Activated T-cell treated with anti-CD3 and anti-CD28 coated beads for 1 hour (primary cell): ENCODE results near the gene CLEC2B.
"Not testable (repeated sequence)": the region's sequence is repeated elsewhere in the genome, so short reads cannot be mapped to it uniquely, and the experiment has no call there.

Experiments used
- DNase-seq: peaks from one replicate; pipeline ENCODE4 v3.0.0-alpha.2; 2020; ENCODE audit warnings: low read depth

CLEC2B gene

GRCh38 chr12:9869307-9870161, at the start of gene CLEC2B:
Gene CLEC2B, minus strand, starts transcription at chr12:9869354.
- no peak for DNase-seq

GRCh38 chr12:9911708-9912107, 42.6 kb upstream of the CLEC2B start:
- DNase-seq, result no peak

DNA sequence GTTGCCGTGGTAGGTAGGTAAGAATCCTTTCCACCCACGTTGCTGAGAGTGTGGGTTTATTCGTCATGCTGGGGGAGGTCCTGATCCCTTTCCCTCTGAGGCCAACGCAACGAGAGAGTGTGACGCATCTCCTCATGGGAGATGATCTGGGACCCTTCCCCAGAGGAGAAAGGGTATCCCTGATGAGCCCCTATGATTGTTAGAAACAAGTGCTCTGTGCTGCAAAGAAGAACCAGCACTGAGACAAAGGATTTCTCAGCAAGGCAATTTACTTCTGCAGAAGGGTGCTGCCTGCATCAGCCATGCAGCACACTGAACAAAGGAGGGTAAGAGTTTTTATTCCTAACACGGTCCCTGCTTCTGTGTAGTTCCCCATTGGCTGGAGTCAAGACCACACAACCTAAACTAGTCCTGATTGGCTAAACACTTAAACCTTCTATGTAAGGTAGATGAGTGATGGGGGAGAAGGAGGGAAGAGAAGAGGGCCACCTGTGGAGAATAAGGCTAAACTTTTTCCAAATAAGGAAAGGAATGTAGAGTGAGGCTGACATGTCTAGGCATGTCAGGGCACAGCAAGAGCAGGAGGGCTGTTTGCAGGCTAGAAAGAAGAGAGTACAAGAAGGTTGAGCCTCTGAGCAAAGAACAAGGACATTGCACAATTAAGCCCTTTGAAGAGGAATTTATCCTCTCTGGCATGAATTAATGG, 41.7 kb upstream of the CLEC2B start:
- no peak for DNase-seq

GRCh38 chr12:9909724-9910123, 40.6 kb upstream of the CLEC2B start:
- DNase-seq, result no peak

- DNase-seq, result no peak
Measured at GRCh38 chr12:9908350-9908749, 39.2 kb upstream of the CLEC2B start.

DNA sequence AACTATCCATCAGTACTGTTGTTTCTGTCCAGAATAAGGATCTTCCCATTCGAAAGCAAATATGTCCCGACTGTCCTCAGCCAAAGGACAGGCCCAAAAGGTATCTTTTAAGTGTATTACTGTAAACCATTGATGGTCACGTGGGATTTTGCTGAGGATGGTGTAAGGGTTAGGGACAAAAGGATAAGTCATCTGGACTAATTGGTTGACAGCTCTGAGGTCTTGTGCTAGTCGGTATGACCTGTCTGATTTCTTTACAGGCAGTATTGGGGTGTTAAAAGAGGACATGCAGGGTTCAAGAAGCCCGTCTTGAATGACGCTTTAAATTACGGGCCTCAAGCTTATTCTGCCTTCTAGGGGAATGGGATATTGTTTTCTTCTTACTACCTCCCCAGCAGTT, 38.6 kb upstream of the CLEC2B start:
- DNase-seq, result no peak

- no peak for DNase-seq
Measured at GRCh38 chr12:9906873-9907272, 37.7 kb upstream of the CLEC2B start.

DNA sequence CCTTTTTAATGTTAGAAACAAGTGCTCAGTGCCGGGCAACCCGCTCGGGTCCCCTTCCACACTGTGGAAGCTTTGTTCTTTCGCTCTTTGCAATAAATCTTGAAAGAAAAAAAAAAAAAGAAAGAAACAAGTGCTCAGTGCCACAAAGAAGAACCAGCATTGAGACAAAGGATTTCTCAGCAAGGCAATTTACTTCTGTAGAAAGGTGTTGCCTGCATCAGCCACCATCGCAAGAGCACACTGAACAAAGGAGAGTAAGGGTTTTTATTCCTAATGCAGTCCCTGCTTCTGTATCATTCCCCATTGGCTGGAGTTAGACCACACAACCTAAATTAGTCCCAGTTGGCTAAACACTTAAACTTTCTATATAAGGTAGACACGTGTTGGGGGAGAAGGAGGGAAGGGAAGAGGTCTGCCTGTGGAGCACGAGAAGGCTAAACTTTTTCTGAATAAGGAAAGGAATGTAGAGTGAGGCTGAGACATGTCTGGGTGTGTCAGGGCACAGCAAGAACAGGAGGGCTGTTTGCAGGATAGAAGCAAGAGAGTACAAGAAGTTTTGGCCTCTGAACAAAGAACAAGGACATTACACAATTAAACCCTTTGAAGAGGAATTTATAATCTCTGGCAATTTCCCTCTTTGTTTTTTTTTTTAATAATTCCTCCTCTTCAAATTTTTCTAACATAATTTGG, 33.5 kb upstream of the CLEC2B start:
- DNase-seq, result no peak

DNA sequence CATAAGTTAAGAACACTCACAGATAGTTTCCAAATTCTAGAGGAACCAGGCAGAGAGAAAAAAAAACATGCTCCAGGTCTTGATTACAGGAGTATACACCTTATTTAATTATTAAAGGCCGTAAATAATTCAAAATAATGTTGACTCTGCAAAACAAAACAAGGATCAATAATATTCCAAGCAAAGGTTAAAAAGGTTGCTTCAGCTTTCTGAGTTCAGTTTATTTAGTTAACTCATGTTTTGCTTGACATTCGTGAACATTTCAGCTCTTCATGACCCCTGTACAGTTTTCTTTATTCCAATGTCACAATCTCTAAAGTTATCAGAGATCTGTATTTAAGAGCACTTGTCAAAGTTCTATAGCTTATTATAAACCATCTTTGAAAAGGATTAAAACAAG, 31.8 kb upstream of the CLEC2B start:
- DNase-seq, result no peak

DNA sequence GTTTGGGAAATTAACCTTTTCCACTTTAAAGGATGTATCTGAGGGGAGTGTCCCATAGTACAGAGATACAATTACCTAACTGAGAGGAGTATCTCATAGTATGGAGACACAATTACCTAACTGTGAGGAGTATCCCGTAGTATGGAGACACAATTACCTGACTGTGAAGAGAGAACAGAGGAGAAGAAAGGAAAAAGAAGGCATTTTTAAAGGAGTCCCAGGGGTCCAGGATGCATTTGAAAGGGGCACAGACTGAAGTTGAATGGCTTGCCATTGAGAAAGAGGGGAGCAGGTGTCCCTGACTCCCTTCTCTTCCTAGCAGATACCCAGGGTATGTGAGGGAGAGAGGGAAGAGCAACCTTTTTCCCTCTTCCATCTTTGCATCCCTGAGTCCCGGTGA, 30.1 kb upstream of the CLEC2B start:
- no peak for DNase-seq

DNA sequence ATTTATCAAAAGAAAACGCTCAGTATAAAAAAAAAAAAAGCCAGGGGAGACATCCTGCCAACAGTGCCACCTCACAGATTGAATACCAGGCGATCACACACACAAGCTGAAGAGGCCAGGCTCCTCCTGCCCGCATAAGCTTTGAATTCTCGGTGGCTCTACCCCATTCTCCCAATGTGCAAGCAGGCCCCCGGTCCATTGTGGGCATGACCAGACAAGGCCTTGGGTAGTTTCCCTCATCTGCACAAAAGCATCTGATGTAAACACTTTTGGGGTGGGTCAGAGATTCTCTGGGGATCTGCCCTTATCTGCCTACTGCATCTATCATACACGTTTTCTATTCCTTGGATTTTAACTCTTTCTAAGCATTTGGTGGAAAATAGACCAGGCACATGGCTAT, 28.4 kb upstream of the CLEC2B start:
- DNase-seq, result no peak

- no peak for DNase-seq
Measured at GRCh38 chr12:9895215-9895971, 26.2 kb upstream of the CLEC2B start.

DNA sequence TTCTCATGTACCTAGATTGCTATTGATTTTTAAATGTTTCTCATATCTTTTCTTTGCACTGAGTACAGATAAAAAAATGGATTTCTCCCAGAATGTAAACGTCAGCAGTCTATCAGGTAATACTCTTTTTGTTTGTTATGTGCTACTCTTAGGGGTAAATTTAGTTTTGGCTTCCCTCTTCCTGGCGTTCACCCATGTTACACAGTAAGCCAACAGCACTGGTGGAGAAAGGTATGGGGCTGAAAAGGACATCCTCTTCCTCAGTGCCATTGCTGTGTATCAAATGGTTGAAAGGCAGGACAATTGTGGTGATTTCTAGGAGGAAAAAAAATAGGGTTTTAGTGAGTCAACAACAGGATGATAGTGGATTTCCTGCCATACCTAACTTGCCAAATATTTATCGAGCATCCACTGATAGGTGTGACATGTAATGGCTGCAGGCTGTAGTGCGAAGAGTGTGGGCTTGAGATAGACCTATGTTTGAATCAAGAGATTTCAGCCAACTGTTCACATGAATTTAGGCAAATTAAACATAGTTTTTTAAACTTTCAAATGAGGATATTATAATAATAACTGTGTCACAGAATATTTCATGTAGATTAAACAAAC, 19.6 kb upstream of the CLEC2B start:
- DNase-seq, result no peak

DNA sequence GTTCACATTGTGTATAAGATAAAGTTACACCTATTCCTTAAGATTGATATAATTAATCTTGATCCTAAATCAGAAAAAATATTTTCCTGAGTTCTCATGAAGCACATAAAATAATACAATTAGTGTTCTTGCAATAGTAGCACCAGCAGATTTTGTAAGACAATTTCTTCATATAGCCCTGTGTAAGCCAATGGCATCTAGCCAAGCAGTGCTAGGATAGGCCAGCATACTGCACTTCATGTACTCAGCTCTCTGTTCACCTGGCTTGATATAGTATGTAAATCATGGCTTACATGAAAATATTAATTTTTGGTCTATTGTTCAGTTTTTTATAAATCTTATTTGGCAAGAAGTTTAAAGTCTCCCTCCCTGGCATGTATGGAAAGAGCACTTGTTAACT, 14.0 kb upstream of the CLEC2B start:
- no peak for DNase-seq

DNA sequence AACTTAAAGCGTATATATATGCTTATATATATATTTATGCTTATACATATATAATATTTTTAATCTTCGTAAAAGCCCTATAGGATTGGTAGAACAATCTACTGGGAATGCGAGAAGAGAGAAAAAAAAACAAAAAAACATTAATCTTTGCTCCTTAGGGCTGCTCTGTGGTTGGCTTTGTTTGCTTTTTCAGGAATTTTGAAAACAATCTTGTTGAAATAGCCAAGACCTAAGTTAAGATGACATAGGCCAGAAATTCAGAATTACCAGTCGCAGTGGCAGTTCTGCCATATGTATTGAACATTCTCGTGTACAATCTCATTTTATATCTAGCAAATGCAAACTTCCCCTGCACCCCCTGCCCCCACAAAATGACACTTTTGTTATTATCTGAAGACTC, 12.8 kb upstream of the CLEC2B start:
- DNase-seq, result no peak

- DNase-seq, result no peak
Measured at GRCh38 chr12:9881246-9881645, 12.1 kb upstream of the CLEC2B start, which contains the start of gene KLRF2. Gene KLRF2, plus strand, starts transcription at chr12:9881489. Its CDS starts 107 bp downstream, at chr12:9881596.

DNA sequence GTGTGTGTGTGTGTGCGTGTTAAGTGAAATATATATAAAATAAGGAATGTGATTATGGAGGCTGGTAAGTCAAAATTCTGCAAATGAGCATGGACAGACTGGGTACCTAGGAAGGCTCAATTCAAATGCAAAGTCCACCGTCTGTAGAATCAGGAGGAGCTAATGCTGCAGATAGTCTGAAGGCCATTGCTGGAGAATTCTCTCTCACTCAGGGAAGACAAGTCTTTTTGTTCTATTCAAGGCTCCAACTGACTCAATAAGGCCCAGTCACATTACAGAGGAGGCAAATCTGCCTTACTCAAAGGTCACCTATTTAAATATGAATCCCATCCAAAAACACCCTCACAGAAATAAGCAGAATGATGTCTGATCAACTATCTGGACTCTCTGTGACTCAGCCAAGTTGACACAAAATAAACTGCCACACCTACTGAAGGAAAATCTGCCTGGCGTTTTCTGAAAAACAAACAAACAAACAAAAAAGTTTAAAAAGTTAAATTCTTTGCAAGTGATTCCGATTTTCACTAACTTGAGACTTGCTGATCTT, 11.5 kb upstream of the CLEC2B start:
- no peak for DNase-seq

- not testable (repeated sequence) for DNase-seq
Measured at GRCh38 chr12:9876120-9876519, 7.0 kb upstream of the CLEC2B start.

GRCh38 chr12:9872742-9873141, 3.6 kb upstream of the CLEC2B start:
- no peak for DNase-seq

DNA sequence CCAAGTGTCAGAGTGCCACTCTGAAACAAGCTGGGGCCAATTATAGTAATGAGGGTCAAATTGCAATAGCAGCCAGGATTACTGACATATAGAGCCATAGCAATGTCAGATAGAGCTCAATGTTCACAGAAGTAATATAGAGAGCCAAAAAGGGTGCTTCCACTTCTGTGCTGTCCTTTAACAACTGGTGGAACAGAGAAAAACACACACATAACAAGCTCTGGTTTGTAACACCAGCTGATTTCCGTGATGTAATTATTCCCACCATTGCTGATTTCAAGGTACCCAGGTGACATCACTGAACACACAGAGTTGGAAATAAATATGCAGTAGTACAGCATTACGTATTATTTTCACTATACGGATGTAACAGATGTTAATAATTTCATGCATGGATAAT, 3.0 kb upstream of the CLEC2B start:
- no peak for DNase-seq

DNA sequence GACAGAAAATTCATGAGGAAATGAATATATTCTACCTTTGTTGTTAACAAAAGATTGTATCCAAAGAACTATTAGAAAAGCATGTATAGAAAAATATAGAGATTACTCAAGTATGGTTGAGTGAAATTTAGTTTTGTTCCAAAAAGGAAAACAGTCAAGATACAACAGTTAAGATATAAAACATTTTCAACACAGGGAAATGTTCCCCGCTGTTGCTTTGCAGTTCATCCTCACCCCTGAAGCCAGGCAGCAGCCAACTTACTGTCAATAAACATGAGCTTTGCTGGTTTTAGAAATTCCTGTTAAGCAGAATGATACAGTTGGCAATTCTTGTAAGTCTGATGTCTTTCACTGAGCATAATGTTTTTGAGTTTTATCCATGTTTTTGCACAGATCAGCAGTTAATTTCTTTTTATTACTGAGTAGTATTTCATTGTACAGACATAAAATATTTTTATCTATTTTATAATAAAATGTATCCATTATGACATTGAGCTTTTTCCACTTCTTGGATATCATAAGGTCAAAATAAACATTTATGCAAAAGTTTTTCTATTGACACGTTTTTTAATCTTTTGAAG, 1.2 kb upstream of the CLEC2B start:
- DNase-seq, result no peak
